ENCODE measurements around the gene SYNE2. TPM values are rescaled to one million over a fixed set of nuclear protein-coding genes. Genes with fewer than 3 reads are reported as not detected.

Gene SYNE2
- total and polyA plus RNA-seq, 4 donors: 14.7 to 197 (median 99.1) TPM

DNA sequence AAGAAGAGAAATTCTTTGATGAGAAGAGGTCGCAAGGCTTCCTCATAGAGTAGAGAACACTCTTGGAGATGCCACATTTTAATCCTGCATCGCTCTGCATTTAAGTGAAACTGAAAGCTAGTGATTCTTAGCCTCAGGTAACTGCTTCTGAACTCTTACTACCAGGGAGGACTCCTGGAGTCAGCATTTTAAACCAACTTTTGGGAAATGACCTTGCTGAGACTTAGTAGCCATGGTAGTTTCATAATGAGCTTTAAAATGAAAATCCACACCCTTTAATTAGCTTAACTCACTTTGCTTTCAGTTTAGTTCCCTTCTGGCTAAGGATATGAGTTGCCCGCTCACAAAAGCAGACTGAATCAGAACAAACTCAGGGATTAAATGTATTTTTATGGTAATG is 80.3 kb downstream of the SYNE2 start:
- ATAC-seq (ENCODE audit: low FRiP score) (no peak), DNase-seq (no peak)
- Histone ChIP-seq H3K4me1 (ENCODE audit: control insufficient read depth in 1 of 2, insufficient read depth in 2 of 2, low read length in 2 of 2) (peaks cover 7 to 9% of the 10 kb centered on the region in 2 donors), H3K27ac (ENCODE audit: low read depth in 1 of 2, low read length in 2 of 2) (no peak overlapping the region), H3K36me3 (ENCODE audit: control insufficient read depth in 1 of 2, insufficient read depth in 2 of 2, low read length in 1 of 2) (no peaks in the 10 kb centered on the region), H3K27me3 (ENCODE audit: control insufficient read depth in 1 of 2, insufficient read depth in 2 of 2, low read length in 1 of 2) (no peaks in the 10 kb centered on the region), H3K9me3 (ENCODE audit: control insufficient read depth, low read length) (no peaks in the 10 kb centered on the region), H3K4me3 (ENCODE audit: low read length in 2 of 2) (no peak overlapping the region)
- intact Hi-C loops (cut with DNase I): no loop called here
- WGBS, 2 donors: 95 to 99% methylated on average over 3 of the region's 3 CpGs

DNA sequence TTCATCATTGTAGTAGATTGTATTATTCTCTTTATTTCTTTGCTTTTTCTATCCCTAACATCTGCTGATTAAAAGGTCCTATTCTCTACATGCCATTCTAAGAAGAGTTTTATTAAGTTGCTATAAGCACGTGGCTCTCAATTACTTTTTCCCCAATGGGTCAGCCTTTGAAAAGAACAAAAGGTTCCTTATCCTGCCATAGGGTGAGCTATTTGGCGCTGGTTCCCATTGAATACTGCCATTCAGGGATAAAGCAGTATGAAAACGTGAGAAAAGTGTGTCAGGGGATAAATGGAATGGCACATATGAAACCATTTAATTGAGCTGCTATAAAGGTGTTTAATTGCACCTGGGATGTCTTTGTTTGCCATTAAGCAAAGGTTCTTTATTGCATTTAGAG is 80.9 kb downstream of the SYNE2 start:
- Histone ChIP-seq H3K27me3 (ENCODE audit: control insufficient read depth in 1 of 2, insufficient read depth in 2 of 2, low read length in 1 of 2) (no peaks in the 10 kb centered on the region), H3K4me3 (ENCODE audit: low read length in 2 of 2) (no peak overlapping the region), H3K4me1 (ENCODE audit: control insufficient read depth in 1 of 2, insufficient read depth in 2 of 2, low read length in 2 of 2) (peaks cover 3 to 10% of the 10 kb centered on the region in 2 donors), H3K9me3 (ENCODE audit: control insufficient read depth, low read length) (no peaks in the 10 kb centered on the region), H3K36me3 (ENCODE audit: control insufficient read depth in 1 of 2, insufficient read depth in 2 of 2, low read length in 1 of 2) (no peaks in the 10 kb centered on the region), H3K27ac (ENCODE audit: low read depth in 1 of 2, low read length in 2 of 2) (no peak overlapping the region)
- DNase-seq (no peak), ATAC-seq (ENCODE audit: low FRiP score) (no peak)
- WGBS, 2 donors: 77 to 78% methylated on average over 3 of the region's 3 CpGs
- intact Hi-C loops (cut with DNase I): no loop called here

- peaks cover 0 to 7% of the 10 kb centered on the region in 2 donors for H3K4me1 ChIP-seq (ENCODE audit: control insufficient read depth in 1 of 2, insufficient read depth in 2 of 2, low read length in 2 of 2)
- intact Hi-C loops (cut with DNase I): no loop called here
- H3K27ac ChIP-seq (ENCODE audit: low read depth in 1 of 2, low read length in 2 of 2): no peak overlapping the region
- H3K36me3 ChIP-seq (ENCODE audit: control insufficient read depth in 1 of 2, insufficient read depth in 2 of 2, low read length in 1 of 2): no peaks in the 10 kb centered on the region
- H3K4me3 ChIP-seq (ENCODE audit: low read length in 2 of 2): no peak overlapping the region
- 84 to 90% methylated on average over 9 of the region's 9 CpGs for WGBS, 2 donors
- H3K27me3 ChIP-seq (ENCODE audit: control insufficient read depth in 1 of 2, insufficient read depth in 2 of 2, low read length in 1 of 2): no peaks in the 10 kb centered on the region
- H3K9me3 ChIP-seq (ENCODE audit: control insufficient read depth, low read length): no peaks in the 10 kb centered on the region
- no peak for DNase-seq
- ATAC-seq (ENCODE audit: low FRiP score): no peak
Measured at GRCh38 chr14:63938198-63939005, 85.6 kb downstream of the SYNE2 start.

GRCh38 chr14:63939006-63939270 is 86.1 kb downstream of the SYNE2 start:
- no peak overlapping the region for H3K4me3 ChIP-seq (ENCODE audit: low read length in 2 of 2)
- WGBS, 2 donors: 95 to 100% methylated on average over 1 of the region's 1 CpG
- DNase-seq (no peak), ATAC-seq (ENCODE audit: low FRiP score) (no peak)
- intact Hi-C loops (cut with DNase I): no loop called here
- H3K9me3 ChIP-seq (ENCODE audit: control insufficient read depth, low read length): no peaks in the 10 kb centered on the region
- no peaks in the 10 kb centered on the region for H3K36me3 ChIP-seq (ENCODE audit: control insufficient read depth in 1 of 2, insufficient read depth in 2 of 2, low read length in 1 of 2)
- no peaks in the 10 kb centered on the region for H3K27me3 ChIP-seq (ENCODE audit: control insufficient read depth in 1 of 2, insufficient read depth in 2 of 2, low read length in 1 of 2)
- no peak overlapping the region for H3K27ac ChIP-seq (ENCODE audit: low read depth in 1 of 2, low read length in 2 of 2)
- H3K4me1 ChIP-seq (ENCODE audit: control insufficient read depth in 1 of 2, insufficient read depth in 2 of 2, low read length in 2 of 2): peaks cover 0 to 7% of the 10 kb centered on the region in 2 donors

- no peak for DNase-seq
- H3K27ac ChIP-seq (ENCODE audit: low read depth in 1 of 2, low read length in 2 of 2): no peak overlapping the region
- peaks cover 0 to 7% of the 10 kb centered on the region in 2 donors for H3K4me1 ChIP-seq (ENCODE audit: control insufficient read depth in 1 of 2, insufficient read depth in 2 of 2, low read length in 2 of 2)
- ATAC-seq (ENCODE audit: low FRiP score): no peak
- 75 to 77% methylated on average over 4 of the region's 4 CpGs for WGBS, 2 donors
- no peak overlapping the region for H3K4me3 ChIP-seq (ENCODE audit: low read length in 2 of 2)
- H3K36me3 ChIP-seq (ENCODE audit: control insufficient read depth in 1 of 2, insufficient read depth in 2 of 2, low read length in 1 of 2): no peaks in the 10 kb centered on the region
- H3K27me3 ChIP-seq (ENCODE audit: control insufficient read depth in 1 of 2, insufficient read depth in 2 of 2, low read length in 1 of 2): no peaks in the 10 kb centered on the region
- no peaks in the 10 kb centered on the region for H3K9me3 ChIP-seq (ENCODE audit: control insufficient read depth, low read length)
- intact Hi-C loops (cut with DNase I): no loop called here
Measured at GRCh38 chr14:63940387-63940786, 87.6 kb downstream of the SYNE2 start.

DNA sequence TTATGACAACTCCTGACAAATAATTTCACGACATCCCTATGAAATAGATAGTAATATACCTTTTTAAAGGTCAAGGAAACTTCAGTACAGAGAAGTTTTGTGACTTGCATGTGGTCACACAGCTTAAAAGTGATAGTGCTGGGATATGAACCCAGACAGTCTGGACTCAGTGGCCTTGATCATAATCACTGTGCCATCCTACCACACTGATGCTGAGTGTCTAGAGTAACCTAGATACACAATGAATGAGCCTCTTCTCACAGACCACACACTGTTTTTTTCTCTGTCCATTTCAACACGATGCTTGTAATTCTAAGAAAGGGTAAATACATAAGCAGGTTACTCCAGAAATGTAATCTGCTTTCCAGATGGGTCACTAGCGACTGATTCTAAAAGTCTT is 88.2 kb downstream of the SYNE2 start:
- peaks cover 0 to 7% of the 10 kb centered on the region in 2 donors for H3K4me1 ChIP-seq (ENCODE audit: control insufficient read depth in 1 of 2, insufficient read depth in 2 of 2, low read length in 2 of 2)
- H3K4me3 ChIP-seq (ENCODE audit: low read length in 2 of 2): no peak overlapping the region
- no peaks in the 10 kb centered on the region for H3K27me3 ChIP-seq (ENCODE audit: control insufficient read depth in 1 of 2, insufficient read depth in 2 of 2, low read length in 1 of 2)
- WGBS, 2 donors: 78 to 81% methylated on average over 3 of the region's 3 CpGs
- no peaks in the 10 kb centered on the region for H3K36me3 ChIP-seq (ENCODE audit: control insufficient read depth in 1 of 2, insufficient read depth in 2 of 2, low read length in 1 of 2)
- no peak overlapping the region for H3K27ac ChIP-seq (ENCODE audit: low read depth in 1 of 2, low read length in 2 of 2)
- intact Hi-C loops (cut with DNase I): no loop called here
- no peaks in the 10 kb centered on the region for H3K9me3 ChIP-seq (ENCODE audit: control insufficient read depth, low read length)
- DNase-seq (no peak), ATAC-seq (ENCODE audit: low FRiP score) (no peak)

DNA sequence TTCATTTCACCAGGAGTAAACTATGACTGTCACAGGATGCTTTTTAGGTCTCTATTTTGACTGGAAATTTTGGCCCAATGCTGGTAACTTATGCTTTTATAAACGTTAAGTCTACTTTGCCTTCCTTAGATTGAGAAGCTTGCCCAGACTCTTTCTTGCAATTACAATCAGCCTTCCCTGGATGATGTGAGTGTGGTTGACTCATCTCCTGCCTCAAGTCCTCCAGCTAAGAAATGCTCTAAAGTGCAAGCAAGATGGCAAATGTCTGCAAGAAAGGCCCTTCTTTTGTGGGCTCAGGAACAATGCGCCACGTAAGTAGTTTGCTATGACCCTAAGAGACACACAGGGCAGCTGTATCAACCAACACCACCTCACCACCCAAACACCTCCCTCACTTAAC is 96.9 kb downstream of the SYNE2 start:
- WGBS, 2 donors: 86 to 89% methylated on average over 3 of the region's 3 CpGs
- H3K36me3 ChIP-seq (ENCODE audit: control insufficient read depth in 1 of 2, insufficient read depth in 2 of 2, low read length in 1 of 2): no peaks in the 10 kb centered on the region
- no peak overlapping the region for H3K27ac ChIP-seq (ENCODE audit: low read depth in 1 of 2, low read length in 2 of 2)
- no peaks in the 10 kb centered on the region for H3K9me3 ChIP-seq (ENCODE audit: control insufficient read depth, low read length)
- no peaks in the 10 kb centered on the region for H3K4me1 ChIP-seq (ENCODE audit: control insufficient read depth in 1 of 2, insufficient read depth in 2 of 2, low read length in 2 of 2)
- ATAC-seq (ENCODE audit: low FRiP score) (no peak), DNase-seq (no peak)
- intact Hi-C loops (cut with DNase I): no loop called here
- no peaks in the 10 kb centered on the region for H3K27me3 ChIP-seq (ENCODE audit: control insufficient read depth in 1 of 2, insufficient read depth in 2 of 2, low read length in 1 of 2)
- H3K4me3 ChIP-seq (ENCODE audit: low read length in 2 of 2): no peak overlapping the region

DNA sequence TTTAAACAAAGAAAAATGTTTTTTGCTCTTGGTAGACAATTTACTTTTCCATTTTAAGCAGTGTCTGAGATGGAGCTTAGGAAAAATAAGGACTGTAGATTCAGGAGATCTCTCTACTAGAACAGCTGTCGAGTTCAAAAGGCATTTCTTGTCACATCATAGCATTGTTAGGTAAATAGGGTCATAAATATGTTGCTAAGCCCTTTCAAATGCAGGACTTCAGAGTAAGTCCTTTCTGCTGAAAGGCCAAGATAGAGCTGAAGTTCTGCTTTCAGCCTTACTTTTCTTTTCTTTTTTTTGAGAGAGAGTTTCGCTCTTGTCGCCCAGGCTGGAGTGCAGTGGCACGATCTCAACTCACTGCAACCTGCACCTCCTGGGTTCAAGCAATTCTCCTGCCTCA is 98.2 kb downstream of the SYNE2 start:
- no peaks in the 10 kb centered on the region for H3K27me3 ChIP-seq (ENCODE audit: control insufficient read depth in 1 of 2, insufficient read depth in 2 of 2, low read length in 1 of 2)
- H3K4me3 ChIP-seq (ENCODE audit: low read length in 2 of 2): no peak overlapping the region
- no peaks in the 10 kb centered on the region for H3K36me3 ChIP-seq (ENCODE audit: control insufficient read depth in 1 of 2, insufficient read depth in 2 of 2, low read length in 1 of 2)
- WGBS, 2 donors: 87 to 90% methylated on average over 4 of the region's 4 CpGs
- intact Hi-C loops (cut with DNase I): no loop called here
- no peaks in the 10 kb centered on the region for H3K9me3 ChIP-seq (ENCODE audit: control insufficient read depth, low read length)
- H3K27ac ChIP-seq (ENCODE audit: low read depth in 1 of 2, low read length in 2 of 2): no peak overlapping the region
- DNase-seq (no peak), ATAC-seq (ENCODE audit: low FRiP score) (no peak)
- no peaks in the 10 kb centered on the region for H3K4me1 ChIP-seq (ENCODE audit: control insufficient read depth in 1 of 2, insufficient read depth in 2 of 2, low read length in 2 of 2)

- WGBS, 2 donors: 71 to 81% methylated on average over 4 of the region's 4 CpGs
Measured at GRCh38 chr14:63951429-63951828, 98.6 kb downstream of the SYNE2 start.

More at GRCh38 chr14:63951429-63951828, 98.6 kb downstream of the SYNE2 start:
- H3K4me1 ChIP-seq (ENCODE audit: control insufficient read depth in 1 of 2, insufficient read depth in 2 of 2, low read length in 2 of 2): no peaks in the 10 kb centered on the region
- H3K9me3 ChIP-seq (ENCODE audit: control insufficient read depth, low read length): no peaks in the 10 kb centered on the region
- intact Hi-C loops (cut with DNase I): no loop called here
- no peaks in the 10 kb centered on the region for H3K27me3 ChIP-seq (ENCODE audit: control insufficient read depth in 1 of 2, insufficient read depth in 2 of 2, low read length in 1 of 2)
- H3K4me3 ChIP-seq (ENCODE audit: low read length in 2 of 2): no peak overlapping the region
- DNase-seq (no peak), ATAC-seq (ENCODE audit: low FRiP score) (no peak)
- H3K27ac ChIP-seq (ENCODE audit: low read depth in 1 of 2, low read length in 2 of 2): no peak overlapping the region
- H3K36me3 ChIP-seq (ENCODE audit: control insufficient read depth in 1 of 2, insufficient read depth in 2 of 2, low read length in 1 of 2): no peaks in the 10 kb centered on the region

Measured in aorta (tissue), 5 donors.